IPS-11a (cell line): ENCODE results near the gene EBP.

Experiments
- H3K4me3 ChIP-seq: one replicate; pipeline ENCODE4 v1.5.1; 2013; ENCODE audit warnings: low read depth, low read length, control low read depth

EBP gene

DNA sequence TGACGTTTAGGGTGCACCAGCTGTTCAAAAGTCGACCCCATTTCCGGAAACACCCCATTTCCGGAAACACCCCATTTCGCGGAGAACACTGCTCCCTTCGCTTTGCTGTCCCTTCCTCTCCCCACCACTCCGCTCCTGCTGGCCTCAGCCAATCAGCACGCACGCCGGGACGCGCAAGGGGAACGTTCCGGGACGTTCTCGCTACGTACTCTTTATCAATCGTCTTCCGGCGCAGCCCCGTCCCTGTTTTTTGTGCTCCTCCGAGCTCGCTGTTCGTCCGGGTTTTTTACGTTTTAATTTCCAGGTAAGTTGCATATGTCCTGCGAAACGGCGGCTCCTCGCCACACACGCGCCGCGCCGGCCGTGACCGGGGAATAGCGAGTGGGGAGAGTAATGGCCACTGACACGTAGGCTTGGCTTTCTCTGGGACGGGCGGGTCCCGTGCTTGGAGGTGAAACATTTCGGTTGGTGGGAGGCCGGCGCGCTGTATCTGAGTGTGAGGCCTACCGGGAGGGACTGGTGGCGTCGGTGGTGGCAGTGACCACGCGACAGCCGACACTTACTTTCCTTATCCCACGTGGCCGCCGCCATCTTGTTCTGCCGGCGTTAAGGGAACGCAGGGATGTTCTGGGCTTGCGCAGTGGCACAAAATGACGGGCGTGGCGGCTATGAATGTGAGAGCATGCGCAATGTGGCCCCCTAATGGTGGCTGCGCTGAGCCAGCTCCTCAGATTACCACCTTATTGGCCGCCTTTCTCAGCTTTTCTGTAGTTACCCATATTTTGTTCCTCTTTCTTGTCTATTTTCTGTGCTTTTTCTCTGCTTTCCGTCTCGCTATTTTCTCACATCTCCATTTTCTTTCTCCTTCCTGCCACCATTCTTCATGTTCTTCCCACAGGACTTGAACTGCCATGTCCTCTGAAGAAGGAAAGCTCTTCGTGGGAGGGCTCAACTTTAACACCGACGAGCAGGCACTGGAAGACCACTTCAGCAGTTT, 53.0 kb downstream of the EBP start, which contains the start of gene RBM3:
Gene RBM3 (plus strand): TSS at position 215 of the 997 bp plus-strand sequence. CDS start 697 bp downstream, at position 912.
- peak within 1 kb of the TSS; percentile 83 for H3K4me3 ChIP-seq

DNA sequence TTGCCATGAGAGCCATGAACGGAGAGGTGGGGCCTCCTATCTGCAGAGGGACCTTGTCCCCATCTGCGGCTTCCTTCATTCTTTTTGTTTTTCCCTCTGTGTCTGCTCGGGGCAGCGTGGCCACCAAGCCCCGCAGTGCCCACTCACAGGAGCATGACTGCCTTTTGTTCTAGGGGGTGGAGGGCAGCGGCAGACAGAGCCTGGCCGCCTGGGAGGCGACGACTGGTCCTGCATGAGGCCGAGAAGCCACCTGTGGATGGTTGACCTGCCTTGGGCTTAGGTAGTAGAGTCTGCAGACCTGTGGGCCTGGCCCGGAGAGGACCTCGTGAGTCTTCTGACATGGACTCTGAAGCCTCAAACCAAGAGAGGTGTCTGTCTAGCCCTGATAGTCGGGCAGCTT, 54.0 kb downstream of the EBP start:
- H3K4me3 ChIP-seq: no peak overlapping the region

DNA sequence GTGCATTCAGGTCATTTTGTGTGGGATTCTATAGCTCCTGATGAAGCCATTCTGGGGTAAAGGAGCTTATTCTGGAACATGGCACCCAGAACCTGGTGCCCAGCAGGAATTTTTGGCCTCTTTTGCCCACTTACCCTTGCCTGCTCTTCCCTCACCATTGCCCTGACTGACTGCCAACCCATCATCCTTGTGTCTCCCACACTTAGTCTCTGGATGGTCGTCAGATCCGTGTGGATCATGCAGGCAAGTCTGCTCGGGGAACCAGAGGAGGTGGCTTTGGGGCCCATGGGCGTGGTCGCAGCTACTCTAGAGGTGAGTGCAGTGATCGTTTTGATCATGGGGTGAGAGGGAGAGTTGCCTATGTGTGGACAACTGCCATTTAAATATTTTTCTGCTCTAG, 54.5 kb downstream of the EBP start:
- H3K4me3 ChIP-seq: no peak overlapping the region
